HG02970 (cell line): ENCODE measurements around the gene PAPPA.

Experiments used
- ATAC-seq: cut with Tn5 transposase; IDR thresholded peaks from one replicate; pipeline ENCODE4 v1.9.1; 2021; ENCODE audit warnings: mild to moderate bottlenecking, moderate library complexity, moderate number of reproducible peaks; ENCODE audit not compliant: unreplicated experiment, low FRiP score

PAPPA gene

DNA sequence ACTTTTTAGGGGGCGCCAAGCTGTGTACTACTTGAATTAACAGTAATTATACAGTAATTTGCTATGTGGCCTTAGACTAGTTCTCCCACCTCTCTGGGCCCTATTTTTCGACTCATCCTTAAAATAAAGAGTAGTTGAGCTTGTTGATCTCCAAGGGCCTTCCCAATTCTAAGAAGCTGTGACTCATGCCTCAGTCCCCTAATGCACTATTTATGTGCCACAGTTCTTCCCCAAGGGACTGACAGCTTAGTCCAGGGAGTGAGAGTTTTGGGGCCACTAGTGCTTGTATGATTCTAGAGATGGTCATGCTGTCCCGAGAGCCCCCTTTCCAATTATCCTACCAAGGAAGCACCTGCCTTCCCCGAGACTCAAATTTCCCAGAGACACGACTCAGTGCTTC is 149.7 kb downstream of the PAPPA start:
- no peak for ATAC-seq

DNA sequence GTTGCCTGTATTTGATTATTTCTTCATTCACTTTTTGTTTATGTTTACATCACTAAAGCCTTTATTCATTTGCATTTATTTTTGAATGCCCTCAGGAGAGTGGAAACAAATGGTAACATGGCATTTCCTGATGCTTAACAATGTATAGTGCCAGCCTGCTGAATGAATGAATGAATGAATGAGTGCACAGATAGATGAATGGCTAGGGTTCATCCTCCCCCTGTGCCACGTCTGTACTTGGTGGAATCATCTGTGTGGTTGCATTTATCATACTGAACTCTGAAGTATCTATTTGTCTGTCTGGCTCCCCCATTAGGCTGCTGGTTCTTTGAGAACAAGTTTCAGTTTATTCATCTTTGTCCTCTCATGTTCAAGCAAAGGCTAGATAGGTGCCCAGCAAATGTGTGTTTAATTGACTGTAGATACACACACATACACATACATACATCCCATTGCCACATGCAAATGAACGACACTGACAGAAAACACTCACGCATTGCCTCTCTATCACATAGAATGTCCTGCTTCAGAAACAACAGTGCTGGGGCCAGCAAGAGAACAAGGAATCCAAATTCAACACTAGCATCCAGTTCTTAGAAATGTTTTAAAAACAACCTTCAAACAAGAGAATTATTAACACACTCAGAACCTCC is 150.4 kb downstream of the PAPPA start:
- no peak for ATAC-seq

DNA sequence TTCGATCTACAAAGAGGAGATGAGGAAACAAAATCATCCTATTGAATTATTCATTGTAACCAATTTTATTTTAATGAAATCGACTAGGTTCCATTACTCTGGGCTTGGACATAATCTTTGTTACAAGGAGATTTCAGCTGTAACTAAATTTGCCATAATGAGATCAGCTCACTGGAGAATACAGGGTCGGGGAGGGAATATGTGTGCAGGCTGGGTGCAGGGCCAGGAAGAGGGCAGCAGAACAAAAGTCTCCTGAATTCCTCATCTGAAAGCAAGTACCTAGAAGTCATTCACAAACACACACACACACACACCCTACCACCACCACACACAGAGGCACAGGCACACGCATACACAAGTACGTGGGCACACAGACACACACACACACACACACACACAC is 151.2 kb downstream of the PAPPA start:
- ATAC-seq: no peak

- no peak for ATAC-seq
These were observed 154.5 kb downstream of the PAPPA start for GRCh38 chr9:116308076-116308475.

GRCh38 chr9:116309900-116310611 is 156.5 kb downstream of the PAPPA start:
- ATAC-seq: no peak

GRCh38 chr9:116312221-116312620 is 158.6 kb downstream of the PAPPA start:
- ATAC-seq: no peak

DNA sequence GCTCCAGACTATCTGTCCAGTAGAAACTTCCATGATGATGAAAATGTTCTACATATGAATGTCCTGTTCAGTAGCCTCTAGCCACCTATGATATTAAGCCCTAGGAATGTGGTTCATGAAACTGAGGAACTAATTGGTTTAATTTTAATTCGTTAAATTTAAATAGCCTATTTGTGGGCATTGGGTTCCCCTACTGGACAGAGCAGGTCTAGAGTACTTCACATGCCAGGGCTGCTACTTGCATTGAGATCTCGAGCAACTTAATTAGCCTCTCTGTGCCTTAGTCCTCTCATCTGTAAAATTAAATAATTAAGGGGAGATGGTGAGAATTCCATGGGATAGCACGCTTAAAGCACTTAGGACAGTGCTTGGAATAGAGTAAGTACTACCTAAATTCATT is 160.0 kb downstream of the PAPPA start:
- no peak for ATAC-seq

GRCh38 chr9:116316246-116316645 is 162.7 kb downstream of the PAPPA start:
- no peak for ATAC-seq

- ATAC-seq: no peak
These were observed 163.9 kb downstream of the PAPPA start for GRCh38 chr9:116317503-116317902.

DNA sequence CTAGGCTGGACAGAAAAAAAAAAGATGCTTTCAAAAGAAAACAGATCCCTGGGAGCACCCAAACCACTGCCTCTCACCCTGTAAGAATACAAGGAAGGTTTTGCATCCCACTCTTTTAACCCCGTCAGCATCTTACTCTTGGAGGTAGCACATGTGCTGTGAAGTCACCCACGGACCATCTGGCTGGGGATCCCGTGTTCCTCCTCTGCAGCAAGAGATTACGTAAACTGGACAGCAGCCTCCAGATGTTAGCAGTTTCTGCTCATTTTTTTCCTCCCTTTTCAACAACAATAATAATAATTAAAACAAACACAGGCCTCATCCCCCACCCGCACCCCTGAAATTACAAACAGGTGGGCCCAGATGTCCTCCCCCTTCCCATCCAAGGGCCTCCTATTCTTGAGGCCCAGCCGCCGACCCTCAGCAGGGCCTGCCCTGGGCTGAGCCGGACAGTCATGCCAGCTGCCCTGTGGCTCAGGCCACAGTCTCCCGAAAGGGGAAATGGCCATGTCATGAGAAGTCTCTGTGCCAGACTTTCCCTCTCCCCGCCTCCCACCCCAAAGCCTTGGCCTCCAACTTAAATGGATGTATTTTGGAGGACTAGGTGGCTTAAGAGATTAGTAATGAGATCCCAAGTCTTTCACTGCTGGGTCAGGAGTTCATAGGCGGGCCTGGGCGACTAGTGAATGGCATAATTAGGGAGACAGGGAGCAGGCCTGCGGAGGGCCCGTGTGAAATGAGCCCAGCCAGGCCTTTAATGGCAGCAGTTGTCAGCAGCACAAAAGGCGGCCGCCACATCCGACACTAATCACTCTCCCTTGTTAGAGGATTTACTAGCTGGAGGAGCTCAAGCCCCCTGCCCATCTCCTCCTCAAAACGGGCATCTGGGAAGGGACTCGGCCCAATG is 165.1 kb downstream of the PAPPA start:
- no peak for ATAC-seq

- ATAC-seq: no peak
These were observed 165.9 kb downstream of the PAPPA start for GRCh38 chr9:116319480-116319879.

DNA sequence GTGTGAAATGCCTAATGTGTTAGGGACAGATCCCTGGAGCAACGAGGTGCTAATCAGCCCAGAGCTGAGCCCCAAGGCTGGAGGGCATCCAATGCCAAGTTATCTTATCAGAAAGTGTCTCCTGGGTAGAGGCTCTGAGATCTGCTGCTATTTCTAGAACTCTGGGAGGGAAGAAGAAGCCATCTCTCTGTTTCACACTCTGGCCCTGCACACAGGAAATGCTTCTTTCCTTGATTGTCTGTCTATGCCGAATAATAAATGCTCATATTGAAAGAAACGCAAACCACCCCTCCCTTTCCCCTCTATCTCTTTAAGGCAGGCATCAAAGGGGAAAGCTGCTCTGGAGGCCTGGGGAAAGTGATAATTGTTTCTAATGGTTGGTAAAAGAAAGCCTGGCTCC is 166.7 kb downstream of the PAPPA start:
- no peak for ATAC-seq

- no peak for ATAC-seq
These were observed 168.9 kb downstream of the PAPPA start for GRCh38 chr9:116322521-116322920.

DNA sequence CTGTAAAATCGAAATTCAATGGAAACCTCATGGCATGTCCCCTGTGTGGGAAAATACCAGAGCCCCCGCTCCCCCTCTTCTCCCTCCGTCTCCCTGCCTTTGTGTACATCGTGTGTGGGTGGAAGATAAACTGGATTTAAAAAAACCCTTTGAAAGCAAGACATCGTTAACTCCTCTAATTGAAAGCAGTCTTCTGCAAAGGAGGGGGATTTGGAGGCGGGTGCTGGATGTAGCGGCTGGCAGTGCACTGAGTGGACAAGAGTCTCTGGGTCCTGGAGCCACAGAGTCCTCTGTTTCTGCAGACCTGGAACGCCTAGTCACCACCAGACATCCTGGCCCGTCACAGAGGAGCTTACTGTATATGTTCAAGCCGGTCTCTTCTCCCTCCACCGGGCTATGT is 169.4 kb downstream of the PAPPA start:
- no peak for ATAC-seq

DNA sequence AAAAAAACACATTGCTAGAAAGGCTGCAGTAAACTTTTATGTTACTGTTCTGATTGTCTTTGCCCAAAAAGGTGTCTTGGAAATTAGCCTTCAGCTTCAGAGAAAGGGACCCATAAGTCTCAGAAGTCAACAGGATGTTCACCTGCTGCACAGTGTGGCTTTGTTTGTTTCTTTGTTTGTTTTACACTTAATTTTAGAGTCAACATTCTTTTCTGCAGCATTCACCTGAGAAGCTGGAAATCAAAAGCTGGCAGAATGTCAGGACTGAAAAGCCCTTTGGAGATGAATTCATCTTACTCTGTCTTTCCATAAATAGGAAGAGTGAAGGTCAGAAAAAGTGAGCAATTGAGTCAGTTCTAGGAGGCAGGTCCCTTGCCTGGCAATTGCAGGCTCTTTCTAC is 170.0 kb downstream of the PAPPA start:
- no peak for ATAC-seq

GRCh38 chr9:116325924-116326323 is 172.3 kb downstream of the PAPPA start:
- no peak for ATAC-seq

- ATAC-seq: no peak
These were observed 174.3 kb downstream of the PAPPA start for GRCh38 chr9:116327701-116328405.

DNA sequence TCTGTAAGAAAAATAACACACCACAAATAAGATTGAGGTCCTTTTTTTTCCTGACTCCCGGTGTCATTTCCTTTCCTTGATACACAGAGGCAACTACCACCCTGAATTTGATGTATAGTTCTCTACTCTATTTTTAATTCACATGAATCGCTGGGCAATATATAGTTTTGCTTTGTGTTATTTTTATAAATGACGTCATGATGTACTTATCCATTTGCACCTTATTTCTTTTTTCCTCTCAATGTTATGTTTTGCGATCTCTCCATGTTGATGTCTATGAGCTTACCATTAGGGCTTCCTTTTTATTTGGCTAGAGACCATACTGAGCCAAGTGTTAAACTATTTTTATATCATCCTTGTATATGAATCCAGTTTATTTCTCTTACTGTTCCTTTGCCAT is 175.9 kb downstream of the PAPPA start:
- no peak for ATAC-seq

GRCh38 chr9:116331241-116331640 is 177.7 kb downstream of the PAPPA start:
- ATAC-seq: no peak

DNA sequence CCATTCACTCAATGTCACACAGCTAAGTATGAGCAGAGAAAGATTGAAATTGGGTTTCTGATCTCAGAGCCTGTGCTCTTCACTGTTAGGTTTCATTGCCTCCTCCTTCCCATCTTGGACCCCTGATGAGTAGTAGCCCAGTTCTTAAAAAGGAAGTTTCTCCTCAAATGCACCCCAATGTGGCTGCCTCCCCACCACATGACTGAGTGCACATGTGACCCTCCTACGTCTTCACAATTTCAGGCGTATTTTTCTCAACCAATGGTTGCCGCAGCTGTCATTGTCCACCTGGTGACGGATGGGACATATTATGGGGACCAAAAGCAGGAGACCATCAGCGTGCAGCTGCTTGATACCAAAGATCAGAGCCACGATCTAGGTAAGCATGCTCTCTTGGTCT is 178.5 kb downstream of the PAPPA start:
- no peak for ATAC-seq

- no peak for ATAC-seq
These were observed 179.7 kb downstream of the PAPPA start for GRCh38 chr9:116333254-116333653.
